OCI-LY1 (cell line): ENCODE measurements around the gene KLK6.

Experiments used
- EZH2 ChIP-seq: fragments of 200-600 bp; sonication (generic), shearing (Covaris generic); IDR thresholded peaks from 2 replicates; pipeline ENCODE4 v1.8.0; 2017; ENCODE audit warnings: borderline replicate concordance, mixed run types, mild to moderate bottlenecking, antibody characterized with exemption, low read length, moderate library complexity, mixed read lengths
- TF ChIP-seq, protein P1 (sequence below): fragments of 200-600 bp; sonication (generic), shearing (Covaris generic); IDR thresholded peaks from 2 replicates; pipeline ENCODE4 v1.5.1; 2017; ENCODE audit warnings: mild to moderate bottlenecking, antibody characterized with exemption, low read length, moderate library complexity, mixed read lengths

DNA sequence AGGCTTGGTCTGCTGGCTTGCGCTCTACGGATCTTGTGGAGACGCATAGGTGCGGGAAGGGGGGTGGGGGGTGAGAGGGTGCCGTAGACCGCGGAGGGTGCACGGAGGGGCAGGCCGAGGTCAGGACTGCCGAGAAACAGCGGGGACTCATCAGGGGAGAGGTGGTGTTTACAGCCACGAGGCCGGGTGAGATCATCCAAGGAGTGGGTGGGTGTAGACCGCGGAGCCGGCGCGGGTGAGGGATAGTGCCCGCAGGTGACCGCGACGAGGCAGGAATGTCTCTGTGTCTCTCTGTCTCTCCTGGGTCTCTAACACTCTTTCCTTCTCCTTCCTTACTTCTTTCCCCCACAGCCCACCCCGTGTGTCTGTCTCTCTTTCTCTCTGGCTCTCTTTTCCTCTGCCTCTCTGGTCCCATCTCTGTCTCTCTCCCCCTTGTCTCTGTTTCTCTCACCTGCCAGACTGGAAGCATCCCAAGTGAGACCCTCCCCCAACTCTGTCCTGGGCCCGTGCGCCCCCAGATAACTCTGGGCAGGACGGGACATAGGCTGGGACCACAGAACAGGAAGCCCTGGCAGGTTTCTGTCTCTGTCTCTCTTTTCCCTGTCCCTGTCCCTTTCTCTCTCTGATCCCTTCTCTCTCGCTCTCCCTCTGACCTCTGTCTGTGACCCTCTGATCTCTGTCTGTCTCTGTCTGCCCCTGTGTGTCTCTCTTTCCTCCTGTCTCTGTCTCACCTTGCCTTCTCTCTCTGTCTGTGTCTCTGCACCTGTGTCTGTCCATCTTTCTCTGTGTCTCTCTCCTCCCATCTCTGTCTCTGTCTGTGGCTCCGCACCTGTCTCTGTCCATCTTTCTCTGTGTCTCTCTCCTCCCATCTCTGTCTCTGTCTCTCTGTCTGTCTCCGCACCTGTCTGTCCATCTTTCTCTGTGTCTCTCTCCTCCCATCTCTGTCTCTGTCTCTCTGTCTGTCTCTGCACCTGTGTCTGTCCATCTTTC, 56.4 kb downstream of the KLK6 start:
- TF ChIP-seq, protein P1, sequence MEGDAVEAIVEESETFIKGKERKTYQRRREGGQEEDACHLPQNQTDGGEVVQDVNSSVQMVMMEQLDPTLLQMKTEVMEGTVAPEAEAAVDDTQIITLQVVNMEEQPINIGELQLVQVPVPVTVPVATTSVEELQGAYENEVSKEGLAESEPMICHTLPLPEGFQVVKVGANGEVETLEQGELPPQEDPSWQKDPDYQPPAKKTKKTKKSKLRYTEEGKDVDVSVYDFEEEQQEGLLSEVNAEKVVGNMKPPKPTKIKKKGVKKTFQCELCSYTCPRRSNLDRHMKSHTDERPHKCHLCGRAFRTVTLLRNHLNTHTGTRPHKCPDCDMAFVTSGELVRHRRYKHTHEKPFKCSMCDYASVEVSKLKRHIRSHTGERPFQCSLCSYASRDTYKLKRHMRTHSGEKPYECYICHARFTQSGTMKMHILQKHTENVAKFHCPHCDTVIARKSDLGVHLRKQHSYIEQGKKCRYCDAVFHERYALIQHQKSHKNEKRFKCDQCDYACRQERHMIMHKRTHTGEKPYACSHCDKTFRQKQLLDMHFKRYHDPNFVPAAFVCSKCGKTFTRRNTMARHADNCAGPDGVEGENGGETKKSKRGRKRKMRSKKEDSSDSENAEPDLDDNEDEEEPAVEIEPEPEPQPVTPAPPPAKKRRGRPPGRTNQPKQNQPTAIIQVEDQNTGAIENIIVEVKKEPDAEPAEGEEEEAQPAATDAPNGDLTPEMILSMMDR = no peak
- no peak for TF ChIP-seq EZH2
